ENCODE results near the gene PDE1C. TPM values are rescaled to one million over a fixed set of nuclear protein-coding genes. Genes with fewer than 3 reads are reported as not detected.

PDE1C gene
- 0.39 and 0.73 TPM in 2 replicates for total RNA-seq

DNA sequence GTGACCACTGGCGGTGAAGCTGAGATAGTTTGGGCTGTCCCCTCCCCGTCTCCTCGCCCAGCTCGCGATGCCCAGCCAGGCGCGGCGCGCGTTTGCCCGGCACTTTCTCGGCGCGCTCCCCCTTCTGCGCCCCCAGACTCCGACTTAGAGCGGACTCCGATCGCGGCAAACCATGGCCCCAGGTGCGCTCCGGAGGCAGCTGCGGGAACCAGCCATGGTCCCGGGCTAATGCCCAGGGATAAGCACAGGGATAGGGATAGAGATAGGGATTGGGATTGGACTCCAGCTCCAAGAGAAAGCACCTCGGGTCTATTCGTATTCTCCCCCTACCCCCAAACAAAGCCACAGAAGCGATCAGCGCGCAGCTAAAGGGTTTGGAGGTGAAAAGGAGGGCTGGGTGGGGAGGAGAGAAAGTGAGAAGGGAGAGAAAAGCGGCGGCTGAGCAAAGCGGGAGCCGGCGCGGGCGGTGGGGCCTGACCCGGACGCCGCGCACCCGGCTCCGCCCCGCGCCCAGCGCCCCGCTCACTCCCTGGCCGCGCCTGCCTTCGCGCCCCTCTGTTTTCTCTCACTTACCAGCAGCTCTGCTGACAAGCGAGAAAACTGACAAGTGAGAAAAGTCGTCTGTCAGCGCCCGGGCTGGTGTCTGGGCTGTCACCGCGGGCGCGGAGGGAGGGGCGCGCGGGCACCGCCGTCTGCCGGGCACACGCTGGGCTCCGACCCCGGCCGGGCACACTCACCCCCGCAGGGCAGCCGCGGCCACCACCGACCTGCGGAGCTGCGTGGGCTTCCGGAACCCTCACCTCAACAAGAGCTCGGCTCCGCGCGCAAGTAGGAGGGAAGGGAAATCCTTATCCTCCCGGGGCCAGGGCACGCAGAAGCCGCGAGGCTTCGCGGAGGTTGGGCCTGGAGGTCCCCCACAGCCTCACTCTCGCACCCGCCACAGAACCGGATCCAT is at the start of gene PDE1C:
Gene PDE1C, minus strand, starts transcription at position 2 of the 955 bp plus-strand sequence.

Measured in subcutaneous preadipocyte (primary cell).